ENCODE results near the gene SLC12A3.
"Not testable (repeated sequence)": the region's sequence is repeated elsewhere in the genome, so short reads cannot be mapped to it uniquely, and the experiment has no call there.

SLC12A3 gene

DNA sequence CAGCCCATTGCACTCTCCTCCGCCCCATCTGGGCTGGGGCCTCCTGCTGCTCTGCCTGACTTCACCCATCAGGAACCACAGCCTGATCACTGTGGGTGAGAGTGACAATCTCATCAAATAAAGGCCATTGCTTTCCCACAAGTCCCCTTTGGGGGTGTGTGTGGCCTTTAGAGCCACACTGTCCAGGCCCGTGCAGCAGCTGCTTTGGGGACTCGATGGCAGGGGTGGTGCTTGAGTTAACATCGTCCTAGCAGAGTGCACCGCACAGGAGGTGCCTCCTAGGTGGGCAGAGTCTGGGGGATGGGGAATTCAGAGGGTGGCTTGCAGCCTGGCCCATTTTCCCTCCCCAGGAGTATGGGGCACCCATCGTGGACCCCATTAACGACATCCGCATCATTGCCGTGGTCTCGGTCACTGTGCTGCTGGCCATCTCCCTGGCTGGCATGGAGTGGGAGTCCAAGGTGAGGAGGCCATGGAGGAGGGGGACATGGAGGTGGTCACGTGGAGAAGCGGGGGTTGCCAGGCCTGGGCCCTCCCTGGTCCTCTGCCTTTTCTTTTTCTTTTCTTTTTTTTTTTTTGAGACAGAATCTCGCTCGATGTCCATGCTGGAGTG lies 5.4 kb downstream of the SLC12A3 start:
- DNase-seq: no peak

DNA sequence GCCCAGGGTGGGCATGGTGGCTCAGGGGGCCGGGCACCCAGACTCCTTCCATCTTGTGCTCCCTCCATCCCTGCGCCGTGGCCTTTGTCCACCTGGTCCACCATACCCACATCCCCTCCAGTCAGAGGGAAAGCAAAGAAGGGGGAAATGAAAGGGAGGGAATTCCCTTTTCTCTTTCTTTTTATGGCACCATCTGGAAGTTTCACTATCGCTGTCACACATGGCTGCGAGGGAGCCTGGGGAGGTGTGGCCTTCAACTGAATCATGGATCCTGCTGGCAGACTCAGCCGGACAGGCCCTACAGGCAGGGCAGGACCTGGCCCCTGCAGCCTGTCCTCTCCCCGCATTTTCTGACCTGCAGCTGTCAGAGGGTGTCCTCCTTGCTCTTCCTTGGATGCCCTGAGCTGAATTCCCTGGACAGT lies 6.2 kb downstream of the SLC12A3 start:
- no peak for DNase-seq

DNA sequence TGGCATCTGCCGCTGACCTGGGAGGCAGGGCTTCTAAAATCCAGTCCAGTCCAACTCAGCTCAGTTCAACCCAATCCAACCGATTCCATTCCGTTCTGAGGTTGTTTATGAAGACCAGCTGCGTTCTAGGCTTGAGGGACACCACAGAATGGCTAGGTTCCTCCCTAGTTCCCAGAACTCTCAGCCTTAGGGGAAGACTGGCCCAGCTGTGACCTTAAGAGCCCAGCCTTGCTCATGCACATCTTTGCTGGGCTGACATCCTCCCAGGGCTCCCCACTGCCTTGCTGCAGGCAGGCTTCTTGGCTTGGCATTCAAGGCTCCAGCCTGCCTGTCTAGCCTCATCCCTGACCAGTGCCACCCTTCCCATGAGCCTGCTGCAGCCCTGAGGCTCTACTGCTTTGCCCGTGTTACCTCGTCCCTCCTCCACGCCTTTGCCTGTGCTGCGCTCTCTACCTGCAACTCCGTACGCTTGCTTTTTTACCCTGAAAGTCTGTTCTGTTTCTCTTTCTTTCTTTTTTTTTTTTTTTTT lies 7.9 kb downstream of the SLC12A3 start:
- no peak for DNase-seq

DNA sequence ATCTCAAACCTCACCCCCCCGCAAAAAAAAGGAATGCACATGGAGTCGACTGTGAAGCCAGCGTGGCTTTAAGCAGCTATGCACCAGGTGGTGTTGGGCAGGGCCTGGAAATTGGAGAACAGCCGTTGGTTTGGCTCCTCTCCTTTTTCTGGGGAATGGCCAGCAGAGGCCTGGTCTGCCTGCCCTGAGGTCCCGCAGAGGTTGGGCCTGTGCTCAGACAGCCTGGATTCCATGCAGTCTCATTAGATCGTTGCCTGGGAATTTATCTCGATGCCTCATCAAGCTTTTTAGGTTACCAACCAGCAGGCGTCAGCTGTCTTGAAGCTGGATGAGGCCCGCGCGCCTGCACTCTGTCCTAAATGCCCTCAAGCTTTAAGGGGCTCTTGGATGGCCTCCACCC lies 9.8 kb downstream of the SLC12A3 start:
- peak; percentile 82 for DNase-seq

DNA sequence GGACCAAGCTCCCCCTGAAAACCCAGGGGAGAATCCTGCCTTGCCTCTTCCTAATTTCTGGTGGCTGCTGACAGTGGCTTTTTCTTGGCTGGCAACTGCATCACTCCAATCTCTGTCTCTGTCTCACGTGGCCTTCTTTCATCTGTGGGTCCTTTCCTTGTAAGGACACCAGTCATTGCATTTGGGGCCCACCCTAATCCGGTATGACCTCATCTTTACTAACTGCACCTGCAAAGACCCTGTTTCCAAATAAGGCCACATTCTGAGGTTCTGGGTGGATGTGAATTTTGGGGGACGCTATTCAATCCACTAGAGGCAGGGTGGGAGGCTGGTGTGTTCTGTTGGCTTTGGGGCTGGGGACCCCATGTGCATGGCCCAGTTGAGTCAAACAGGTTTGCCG lies 11.0 kb downstream of the SLC12A3 start:
- no peak for DNase-seq

DNA sequence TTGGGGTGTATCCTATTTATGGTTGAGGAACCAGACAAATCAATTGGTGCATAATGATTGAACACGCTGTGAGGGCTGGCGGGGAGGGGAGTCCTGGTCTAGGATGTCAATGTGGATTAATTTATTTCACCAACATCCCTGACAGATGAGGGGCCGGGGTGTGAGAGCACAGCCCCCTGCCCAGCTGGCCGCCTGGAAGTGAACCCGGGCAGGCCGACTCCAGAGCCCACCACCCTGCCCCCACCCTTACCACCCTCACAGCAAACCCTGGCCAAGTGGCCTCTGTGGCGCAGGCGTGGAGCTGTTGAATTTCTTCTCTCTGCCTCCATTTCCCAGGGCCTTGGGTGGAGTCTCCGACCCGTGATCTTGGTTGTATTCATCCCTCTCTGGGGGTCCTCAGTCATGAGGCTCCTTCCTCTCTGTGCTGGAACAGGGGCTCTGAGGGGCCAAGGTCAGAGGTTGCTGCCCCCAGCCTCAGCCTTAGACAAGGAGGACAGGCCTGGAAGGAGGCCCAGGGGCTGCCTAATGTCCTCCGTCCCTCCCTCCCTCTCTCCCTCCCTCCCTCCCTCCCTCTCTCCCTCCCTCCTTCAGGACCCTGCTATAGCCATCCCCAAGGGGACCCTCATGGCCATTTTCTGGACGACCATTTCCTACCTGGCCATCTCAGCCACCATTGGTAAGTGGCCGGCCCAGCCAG lies 12.6 kb downstream of the SLC12A3 start:
- DNase-seq: no peak

DNA sequence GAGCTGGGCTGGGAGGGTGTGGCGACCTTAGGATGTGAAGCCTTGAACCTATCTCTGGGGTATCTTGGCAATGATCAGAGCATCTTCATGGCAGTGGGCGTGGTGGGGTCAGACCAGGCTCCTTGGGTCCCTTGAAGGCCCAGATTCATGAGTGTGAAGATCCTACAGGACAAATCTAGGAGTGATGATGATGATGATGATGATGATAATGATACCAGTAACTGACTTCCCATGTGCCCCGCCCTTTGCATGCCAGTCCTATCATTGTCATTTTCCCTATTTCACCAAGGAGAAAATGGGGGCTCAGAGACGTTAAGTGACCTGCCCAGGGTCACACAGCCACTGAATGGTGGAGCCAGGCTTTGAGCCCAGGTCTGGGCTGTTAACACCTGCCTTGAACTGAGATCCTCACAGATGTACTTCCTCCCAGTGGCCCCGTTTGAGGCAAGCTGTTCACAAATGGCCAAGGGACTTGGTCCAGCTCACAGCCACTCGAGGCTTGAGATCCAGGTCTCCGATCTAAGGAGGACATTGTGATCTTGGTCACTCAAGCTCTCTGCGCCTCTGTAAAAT lies 13.4 kb downstream of the SLC12A3 start:
- DNase-seq: no peak

DNA sequence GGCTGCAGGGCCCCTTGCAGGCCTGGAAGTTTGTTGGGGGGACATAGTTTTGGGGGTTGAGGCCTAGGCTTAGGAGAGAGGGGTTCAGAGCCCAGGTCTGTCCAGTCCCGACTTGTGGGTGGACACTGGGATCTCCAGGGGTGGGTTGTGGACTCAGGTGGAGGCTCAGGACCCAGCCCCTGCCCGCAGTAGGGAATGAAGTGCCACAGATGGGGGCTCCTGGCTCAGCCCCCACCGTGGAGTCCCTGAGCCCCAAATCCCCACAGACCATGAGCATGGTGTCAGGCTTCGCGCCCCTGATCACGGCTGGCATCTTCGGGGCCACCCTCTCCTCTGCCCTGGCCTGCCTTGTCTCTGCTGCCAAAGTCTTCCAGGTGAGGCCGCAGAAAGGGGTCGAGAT lies 14.3 kb downstream of the SLC12A3 start:
- DNase-seq: no peak

DNA sequence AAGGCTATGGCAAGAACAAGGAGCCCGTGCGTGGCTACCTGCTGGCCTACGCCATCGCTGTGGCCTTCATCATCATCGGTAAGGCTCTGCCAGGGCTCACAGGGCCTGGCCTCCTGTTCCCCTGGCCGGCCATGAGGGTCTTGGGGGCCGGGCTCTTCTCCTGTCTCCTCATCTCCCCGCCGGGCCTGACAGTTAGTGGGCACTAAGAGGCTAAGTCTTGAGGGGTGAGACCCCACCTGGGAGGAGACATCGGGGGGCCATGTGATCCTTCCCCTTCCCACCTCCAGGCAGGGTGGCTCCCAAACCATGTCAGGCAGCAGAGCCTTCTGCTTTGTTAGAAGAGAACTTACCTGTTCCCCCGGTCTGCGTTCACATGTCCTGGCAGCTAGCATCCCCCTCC lies 15.2 kb downstream of the SLC12A3 start:
- DNase-seq: no peak

DNA sequence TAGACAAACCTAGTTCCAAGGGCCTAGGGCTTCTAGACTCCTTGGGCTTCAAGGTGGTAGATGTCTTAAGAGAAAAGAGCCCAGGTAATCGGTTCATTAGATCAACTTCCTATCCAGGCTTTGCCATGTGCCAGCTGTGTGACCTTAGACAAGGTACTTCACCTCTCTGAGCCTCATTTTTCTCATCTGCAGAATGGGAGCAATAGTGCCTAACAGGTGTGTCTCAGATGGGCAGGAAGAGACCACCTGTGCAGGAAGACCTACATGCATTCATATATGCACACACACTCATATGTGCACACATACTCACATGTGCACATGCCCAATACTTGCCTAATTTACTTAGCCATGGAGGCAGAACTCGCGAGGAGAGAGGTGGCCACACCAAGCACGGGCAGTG lies 15.7 kb downstream of the SLC12A3 start:
- no peak for DNase-seq

DNA sequence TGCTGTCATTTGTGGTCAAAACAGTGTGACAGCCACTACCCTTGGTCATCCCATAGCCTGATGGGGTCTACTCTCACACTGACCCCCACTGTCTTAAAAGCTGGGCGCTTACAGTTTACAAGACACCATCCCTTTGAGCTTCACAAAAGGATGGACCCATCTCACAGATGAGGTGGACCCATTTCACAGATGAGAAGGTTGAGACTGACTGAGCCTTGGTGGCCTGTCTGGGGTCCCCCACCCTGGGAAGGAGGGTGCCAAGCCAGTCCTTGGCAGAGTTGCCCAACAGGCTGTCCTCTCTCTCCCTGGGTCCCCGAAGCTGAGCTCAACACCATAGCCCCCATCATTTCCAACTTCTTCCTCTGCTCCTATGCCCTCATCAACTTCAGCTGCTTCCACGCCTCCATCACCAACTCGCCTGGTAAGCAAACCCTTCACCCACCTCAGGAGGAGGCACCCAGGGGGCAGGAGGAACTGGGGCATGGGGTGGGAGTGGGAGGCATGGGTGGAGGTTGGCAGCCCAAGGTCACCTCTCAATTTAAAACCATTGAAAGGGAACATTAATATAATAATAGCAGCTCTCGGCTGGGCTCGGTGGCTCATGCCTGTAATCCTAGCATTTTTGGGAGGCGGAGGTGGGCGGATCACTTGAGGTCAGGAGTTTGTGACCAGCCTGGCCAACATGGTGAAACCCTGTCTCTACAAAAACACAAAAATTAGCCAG lies 17.2 kb downstream of the SLC12A3 start:
- DNase-seq: no peak

DNA sequence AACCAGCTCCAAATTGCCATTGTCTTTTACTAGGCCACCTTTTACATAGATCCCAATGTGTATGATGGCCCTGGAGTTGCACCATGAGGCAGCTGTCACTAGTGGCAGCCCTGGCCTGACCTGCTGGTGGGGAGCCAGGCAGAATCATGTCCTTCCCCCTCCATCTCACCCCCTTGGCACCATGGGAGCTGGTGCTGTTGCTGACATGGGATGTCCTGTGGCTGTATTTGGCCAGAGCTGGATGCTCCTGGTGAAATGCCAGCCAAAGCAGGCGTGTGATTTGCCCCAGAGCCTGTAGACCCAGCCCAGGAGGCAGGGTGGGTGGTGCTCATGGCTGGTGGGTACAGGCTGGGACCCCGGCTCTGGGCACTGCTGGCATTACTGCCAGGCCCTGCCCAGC lies 18.6 kb downstream of the SLC12A3 start:
- no peak for DNase-seq

DNA sequence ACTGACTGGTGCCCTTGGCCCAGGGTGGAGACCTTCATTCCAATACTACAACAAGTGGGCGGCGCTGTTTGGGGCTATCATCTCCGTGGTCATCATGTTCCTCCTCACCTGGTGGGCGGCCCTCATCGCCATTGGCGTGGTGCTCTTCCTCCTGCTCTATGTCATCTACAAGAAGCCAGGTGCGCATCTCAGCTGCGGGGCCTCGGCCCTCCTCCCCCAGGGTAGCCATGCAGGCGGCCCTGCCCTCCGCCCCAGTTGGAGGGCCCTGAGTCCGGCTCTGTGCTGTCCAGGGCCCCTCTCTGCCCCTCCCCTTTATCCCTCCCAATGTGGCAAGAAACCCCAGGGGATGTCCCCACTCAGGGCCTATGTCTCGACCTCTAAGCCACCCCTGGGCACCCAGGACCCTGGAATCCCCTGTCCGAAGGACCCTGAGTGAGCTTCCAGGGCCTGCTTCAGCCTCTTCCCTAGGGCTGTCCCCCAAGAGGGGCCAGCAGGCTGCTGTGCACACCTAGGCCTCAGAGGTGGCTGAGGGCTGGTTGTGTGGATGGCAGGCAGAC lies 19.1 kb downstream of the SLC12A3 start:
- no peak for DNase-seq

DNA sequence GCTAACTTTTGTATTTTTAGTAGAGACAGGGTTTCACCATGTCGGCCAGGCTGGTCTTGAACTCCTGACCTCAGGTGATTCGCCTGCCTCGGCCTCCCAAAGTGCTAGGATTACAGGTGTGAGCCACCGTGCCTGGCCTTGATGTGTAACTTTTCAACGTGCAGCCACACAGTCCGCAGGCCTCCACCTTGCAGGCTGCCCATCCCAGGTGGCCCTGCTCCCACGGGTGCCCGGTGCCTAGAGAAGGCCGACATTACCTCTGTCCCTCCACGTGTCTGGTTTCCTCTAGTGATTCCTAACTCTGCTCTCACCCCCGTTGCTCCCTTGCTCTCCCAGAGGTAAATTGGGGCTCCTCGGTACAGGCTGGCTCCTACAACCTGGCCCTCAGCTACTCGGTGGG lies 19.9 kb downstream of the SLC12A3 start:
- not testable (repeated sequence) for DNase-seq

DNA sequence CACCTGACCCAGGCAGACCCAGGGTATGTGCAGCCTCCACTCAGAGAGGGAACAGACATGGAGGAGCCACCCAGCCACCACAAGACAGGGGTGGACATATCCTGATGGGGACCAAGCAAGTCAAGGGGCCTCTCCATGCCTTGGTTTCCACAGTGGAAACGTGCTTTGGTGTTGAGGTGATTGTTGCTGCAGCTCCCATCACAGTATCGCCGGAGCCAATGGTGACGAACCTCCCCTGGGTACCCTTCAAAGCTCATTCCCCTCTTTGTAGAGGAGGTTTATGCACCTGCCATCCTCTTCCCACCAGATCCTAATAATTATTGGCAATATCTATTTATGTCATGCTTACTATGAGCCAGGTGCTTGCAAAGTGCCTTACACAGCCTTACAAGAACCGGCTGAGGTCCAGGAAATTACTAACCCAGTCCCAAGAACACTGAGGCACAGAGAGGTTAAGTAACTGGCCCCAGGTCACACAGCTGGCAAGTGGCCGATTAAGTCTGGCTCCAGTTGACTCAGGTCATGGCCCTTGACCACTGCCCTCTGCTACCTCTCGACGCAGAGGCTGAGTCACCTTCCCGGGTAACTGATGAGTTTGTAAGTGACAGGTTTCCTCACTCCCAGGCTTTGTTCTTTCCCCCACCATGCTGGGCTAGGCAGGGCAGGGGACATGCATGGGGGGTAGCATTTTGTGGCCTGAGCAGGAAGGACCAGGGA lies 20.6 kb downstream of the SLC12A3 start:
- DNase-seq: no peak

DNA sequence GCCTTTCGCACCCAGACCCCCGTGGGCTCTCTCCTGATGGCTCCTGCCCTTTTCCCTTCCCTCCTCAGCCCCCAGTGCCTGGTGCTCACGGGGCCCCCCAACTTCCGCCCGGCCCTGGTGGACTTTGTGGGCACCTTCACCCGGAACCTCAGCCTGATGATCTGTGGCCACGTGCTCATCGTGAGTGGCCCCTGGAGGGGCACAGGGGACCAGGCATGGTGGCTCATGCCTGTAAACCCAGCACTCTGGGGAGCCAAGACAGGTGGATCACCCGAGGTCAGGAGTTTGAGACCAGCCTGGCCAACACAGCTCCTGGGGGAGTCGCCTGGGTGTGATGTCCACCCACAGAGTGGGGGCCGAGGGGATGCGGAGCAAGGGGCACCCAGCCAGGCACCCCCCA lies 21.3 kb downstream of the SLC12A3 start:
- no peak for DNase-seq

DNA sequence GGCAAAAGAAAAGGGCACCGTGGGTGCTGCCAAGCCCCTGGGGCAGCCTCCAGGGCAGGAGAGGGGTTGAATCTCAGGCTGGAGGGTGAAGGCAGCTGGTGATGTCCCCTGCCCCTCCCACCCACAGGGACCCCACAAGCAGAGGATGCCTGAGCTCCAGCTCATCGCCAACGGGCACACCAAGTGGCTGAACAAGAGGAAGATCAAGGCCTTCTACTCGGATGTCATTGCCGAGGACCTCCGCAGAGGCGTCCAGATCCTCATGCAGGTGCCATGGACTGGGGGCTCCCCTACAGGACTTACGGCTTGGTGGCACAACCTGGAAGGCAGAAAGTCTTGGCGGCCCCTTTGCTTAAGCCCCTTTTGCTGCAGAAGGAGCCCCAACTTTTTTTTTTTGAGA lies 21.8 kb downstream of the SLC12A3 start:
- no peak for DNase-seq

DNA sequence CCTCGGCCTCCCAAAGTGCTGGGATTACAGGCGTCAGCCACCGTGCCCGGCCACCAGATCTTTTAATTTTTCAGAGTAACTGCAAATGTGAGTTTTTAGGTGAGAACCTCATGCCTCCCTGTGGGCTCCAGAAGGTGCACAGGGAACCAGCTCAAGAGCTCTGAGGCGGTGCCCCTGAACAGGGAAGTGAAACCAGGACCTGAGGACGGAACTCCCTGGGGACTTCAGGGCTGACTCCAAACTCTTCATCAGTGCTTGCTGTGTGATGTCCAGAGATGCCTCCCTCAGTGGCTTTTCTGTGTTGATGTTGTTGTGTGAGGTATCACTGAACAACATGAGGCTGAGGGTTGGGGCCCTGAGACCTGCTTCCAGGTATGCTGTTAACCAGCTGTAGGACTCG lies 23.8 kb downstream of the SLC12A3 start:
- no peak for DNase-seq

DNA sequence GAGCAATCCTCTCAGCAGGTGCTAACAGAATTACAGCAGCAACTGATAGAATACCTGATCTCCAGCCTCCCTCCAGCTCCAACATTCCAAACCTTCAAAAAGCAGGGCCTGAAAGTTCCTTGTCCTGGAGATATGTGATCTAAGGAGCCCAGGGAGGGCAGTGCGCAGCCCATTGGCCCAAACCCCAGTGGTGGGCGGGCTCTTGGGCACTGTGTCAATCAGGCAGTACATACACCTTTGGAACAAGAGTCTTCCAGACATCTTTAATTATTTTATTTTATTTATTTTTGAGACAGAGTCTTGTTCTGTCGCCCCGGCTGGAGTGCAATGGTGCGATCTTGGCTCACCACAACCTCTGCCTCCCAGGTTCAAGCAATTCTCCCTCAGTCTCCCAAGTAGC lies 24.2 kb downstream of the SLC12A3 start:
- DNase-seq: no peak

DNA sequence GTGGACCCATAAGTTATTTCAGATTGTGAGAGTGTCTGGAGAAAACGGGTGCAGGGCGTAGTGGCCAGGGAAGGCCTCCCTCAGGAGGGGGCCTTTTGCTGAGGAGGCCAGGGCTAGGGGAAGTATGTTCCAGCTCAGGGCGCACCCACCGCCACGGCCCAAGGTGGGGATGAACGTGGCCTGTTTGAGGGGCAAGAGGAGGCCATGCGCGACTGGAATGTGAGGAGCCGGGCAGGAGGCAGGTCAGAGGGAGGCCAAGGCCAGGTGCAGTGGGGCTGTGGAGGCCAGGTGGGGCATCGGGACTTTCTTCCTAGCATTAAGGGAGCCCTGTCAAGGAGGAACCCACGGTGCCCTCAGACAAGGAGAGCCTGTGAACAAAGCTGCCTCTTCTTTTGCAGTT lies 26.7 kb downstream of the SLC12A3 start:
- DNase-seq: no peak

DNA sequence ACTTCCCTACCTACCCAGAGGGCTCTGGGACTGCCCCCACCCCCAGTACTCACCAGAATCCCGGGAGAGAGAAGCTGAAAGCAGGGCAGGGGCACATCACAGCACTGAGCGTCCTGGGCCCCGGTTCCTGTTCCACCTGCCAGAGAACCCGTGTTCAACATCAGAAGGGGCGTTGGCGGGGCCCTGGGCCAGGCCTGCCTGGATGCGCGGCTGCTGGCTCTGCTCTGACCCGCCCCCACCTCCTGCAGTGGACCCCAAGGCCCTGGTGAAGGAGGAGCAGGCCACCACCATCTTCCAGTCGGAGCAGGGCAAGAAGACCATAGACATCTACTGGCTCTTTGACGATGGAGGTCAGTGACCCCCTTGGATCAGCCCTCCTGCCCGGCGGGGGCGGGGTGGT lies 27.7 kb downstream of the SLC12A3 start:
- DNase-seq: no peak

DNA sequence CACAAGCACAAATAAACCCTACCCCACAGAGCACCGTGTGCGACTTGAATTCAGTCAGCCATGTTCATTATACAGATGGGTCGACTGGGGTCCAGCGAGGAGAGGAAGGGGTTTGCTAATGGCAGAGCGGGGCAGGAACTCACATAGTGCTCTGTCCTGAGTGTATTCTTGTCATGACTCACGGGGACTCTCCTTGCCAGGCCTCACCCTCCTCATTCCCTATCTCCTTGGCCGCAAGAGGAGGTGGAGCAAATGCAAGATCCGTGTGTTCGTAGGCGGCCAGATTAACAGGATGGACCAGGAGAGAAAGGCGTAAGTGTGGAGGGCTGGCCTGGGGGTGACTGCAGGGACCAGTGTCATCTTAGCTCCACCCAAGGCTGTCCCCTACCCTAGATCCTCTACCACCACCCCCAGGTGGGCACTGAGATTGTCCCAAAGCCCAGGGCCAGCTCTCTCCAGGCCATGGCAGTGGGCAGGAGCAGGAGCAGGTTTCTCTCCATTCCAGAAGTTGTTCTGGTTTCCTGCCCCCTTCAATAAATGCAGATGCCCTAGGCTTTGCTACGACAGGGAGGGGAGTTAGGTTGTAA lies 29.4 kb downstream of the SLC12A3 start:
- no peak for DNase-seq
